ENCODE measurements around the gene NUP54. TPM values are rescaled to one million over a fixed set of nuclear protein-coding genes. Genes with fewer than 3 reads are reported as not detected.

NUP54 gene
- polyA plus RNA-seq, 2 of the 4 experiments (the other 2 are of a cell fraction): 32.1 to 43.2 TPM

GRCh38 chr4:76175336-76175735 lies 27.1 kb upstream of the NUP54 start:
- no peak for DNase-seq (ENCODE audit: low read depth in 1 of 2, low spot score in 1 of 2)
- H3K4me1 ChIP-seq: no peaks in the 10 kb centered on the region
- POLR2A ChIA-PET: no interaction called here
- H3K4me2 ChIP-seq: no peak overlapping the region
- no peak overlapping the region for H3K27ac ChIP-seq
- FAIRE-seq: no peak
- no peak overlapping the region for H3K4me3 ChIP-seq
- TF ChIP-seq GATA3 (IDR thresholded peaks at IDR 0.05; ENCODE audit: borderline replicate concordance): no peak
- no peak for TF ChIP-seq POLR2A (IDR thresholded peaks at IDR 0.05; ENCODE audit: low read length)
- TF ChIP-seq ZFP36 (IDR thresholded peaks at IDR 0.05; ENCODE audit: borderline replicate concordance, partially characterized antibody): no peak
- TF ChIP-seq NFE2L2 (conservative IDR thresholded peaks at IDR 0.05; ENCODE audit: low read length): no peak
- TF ChIP-seq RCOR1 (IDR thresholded peaks at IDR 0.05; ENCODE audit: low read depth, low read length): no peak
- TF ChIP-seq ESRRA (IDR thresholded peaks at IDR 0.05; ENCODE audit: borderline replicate concordance, low read length): no peak
- TF ChIP-seq JUN (IDR thresholded peaks at IDR 0.05): no peak
- no peak for TF ChIP-seq HDAC2 (IDR thresholded peaks at IDR 0.05)
- no peak for TF ChIP-seq BHLHE40 (IDR thresholded peaks at IDR 0.05; ENCODE audit: low read depth, low read length)
- no peak for TF ChIP-seq CEBPB (IDR thresholded peaks at IDR 0.05)
- TF ChIP-seq RFX5 (IDR thresholded peaks at IDR 0.05): no peak
- no peak for TF ChIP-seq SMC3 (IDR thresholded peaks at IDR 0.05)
- TF ChIP-seq RARB (CRISPR knock-in tag; IDR thresholded peaks at IDR 0.05): no peak
- TF ChIP-seq CHD4 (IDR thresholded peaks at IDR 0.05; ENCODE audit: borderline replicate concordance): no peak
- no peak for TF ChIP-seq ZC3H11A (IDR thresholded peaks at IDR 0.05)
- CTCF ChIA-PET: interaction anchor here (1.2 kb wide), 1 partner anchor 9 kb away, joined by 3 read pairs; no protein-coding TSS in a partner anchor
- WGBS (ENCODE audit: missing lambda C conversion rate): 90% methylated on average over 1 of the region's 1 CpG
- H3K9me3 ChIP-seq: no peaks in the 10 kb centered on the region
- ATAC-seq: no peak

GRCh38 chr4:76174216-76174615 lies 26.0 kb upstream of the NUP54 start:
- 84% methylated on average over 6 of the region's 6 CpGs for WGBS (ENCODE audit: missing lambda C conversion rate)
- Histone ChIP-seq H3K4me1 (no peaks in the 10 kb centered on the region), H3K4me2 (no peak overlapping the region), H3K9me3 (no peaks in the 10 kb centered on the region), H3K27ac (no peak overlapping the region), H3K4me3 (no peak overlapping the region)
- FAIRE-seq (no peak), DNase-seq (ENCODE audit: low read depth in 1 of 2, low spot score in 1 of 2) (no peak), ATAC-seq (no peak)
- TF ChIP-seq EHMT2 (IDR thresholded peaks at IDR 0.05; ENCODE audit: low read depth) (no peak), ELK1 (IDR thresholded peaks at IDR 0.05; ENCODE audit: low read depth, low read length) (no peak), USF2 (IDR thresholded peaks at IDR 0.05) (no peak), MAX (IDR thresholded peaks at IDR 0.05) (no peak), REST (IDR thresholded peaks at IDR 0.05) (no peak), SREBF2 (IDR thresholded peaks at IDR 0.05) (no peak), RNF2 (IDR thresholded peaks at IDR 0.05; ENCODE audit: borderline replicate concordance, low read depth) (no peak), BCL3 (IDR thresholded peaks at IDR 0.05) (no peak), CEBPB (IDR thresholded peaks at IDR 0.05) (no peak), RCOR1 (IDR thresholded peaks at IDR 0.05; ENCODE audit: low read depth, low read length) (no peak), NFE2L2 (conservative IDR thresholded peaks at IDR 0.05; ENCODE audit: low read length) (no peak), MAFK (IDR thresholded peaks at IDR 0.05; ENCODE audit: partially characterized antibody) (no peak), MAZ (IDR thresholded peaks at IDR 0.05; ENCODE audit: borderline replicate concordance, low read depth, low read length) (no peak), CHD2 (IDR thresholded peaks at IDR 0.05; ENCODE audit: low read length, partially characterized antibody) (no peak)
- ChIA-PET POLR2A (no interaction called here), CTCF (no interaction called here)

Measured in A549 (cell line).